Colonic mucosa (tissue), 4 donors: ENCODE measurements around the gene AGBL4. TPM values are rescaled to one million over a fixed set of nuclear protein-coding genes. Genes with fewer than 3 reads are reported as not detected.

ENCODE experiments used
- DNase-seq: peaks from one replicate; pipeline ENCODE4 v3.0.0-alpha.2; 2020
- H3K27ac ChIP-seq: fragments of 200-600 bp; one replicate; pipeline ENCODE4 v1.8.0; 2021
- H3K27me3 ChIP-seq: fragments of 200-600 bp; one replicate; pipeline ENCODE4 v1.8.0; 2021
- H3K36me3 ChIP-seq: fragments of 200-600 bp; one replicate; pipeline ENCODE4 v1.8.0; 2021
- H3K4me1 ChIP-seq: fragments of 200-600 bp; one replicate; pipeline ENCODE4 v1.8.0; 2021; ENCODE audit warnings: mild to moderate bottlenecking
- H3K4me3 ChIP-seq: fragments of 200-600 bp; one replicate; pipeline ENCODE4 v1.8.0; 2021
- H3K9ac ChIP-seq, 2 donors: one replicate each; pipeline ENCODE4 v1.7.0; 2013; ENCODE audit warnings: control low read depth in 2 of 2, low read depth in 2 of 2, low read length in 2 of 2
- H3K9me3 ChIP-seq: fragments of 200-600 bp; one replicate; pipeline ENCODE4 v1.8.0; 2021
- intact Hi-C: fragments of 100-400 bp; cut with DNase I; formaldehyde crosslinking; loops from one replicate; pipeline ENCODE4 v1.14.1; 2022
- total RNA-seq, 2 donors: library from RNA; stranded (reverse); fragmentation: NEBNext Ultra II Directional in 1 of 2; extraction: Animal tissue kit (Norgen Biotek cat#: 25700) in 1 of 2; gene quantifications; one replicate each; pipeline ENCODE4 v1.2.1, GENCODE V29; 2021
- TF ChIP-seq, protein P1 (sequence below): fragments of 200-600 bp; IDR thresholded peaks from one replicate; pipeline ENCODE4 v1.8.0; 2022; ENCODE audit warnings: antibody characterized with exemption, mild to moderate bottlenecking
- donor health status: healthy.
- donor health status: DM: no; HTN: no; CAD: no.
- donor health status: DM: no; HTN: no; CAD: no.

Gene AGBL4
- total RNA-seq, 2 donors from 2014 or later, result 0.24 to 0.30 TPM

DNA sequence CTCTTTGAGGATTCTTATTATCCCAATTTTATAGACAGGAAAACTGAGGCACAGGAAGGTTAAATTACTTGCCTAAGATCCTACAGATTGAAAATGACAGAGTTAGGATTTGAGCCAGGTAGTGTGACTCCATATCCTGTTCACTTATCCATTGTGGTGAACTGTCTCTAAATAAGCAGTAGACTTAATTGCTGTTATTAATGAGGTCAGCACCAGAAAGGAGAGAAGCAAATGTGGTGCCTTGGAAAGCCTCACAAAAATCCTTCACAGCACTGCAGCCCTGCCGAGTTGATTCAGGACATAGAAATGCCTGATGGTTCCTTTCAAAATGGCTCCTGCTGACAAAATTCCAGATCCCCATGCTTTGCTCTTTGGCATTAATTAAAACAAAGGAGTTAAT is 1053.8 kb downstream of the AGBL4 start:
- H3K27me3 ChIP-seq, result no peaks in the 10 kb centered on the region
- intact Hi-C loops, result no loop called here
- no peaks in the 10 kb centered on the region for H3K36me3 ChIP-seq
- H3K4me1 ChIP-seq, result no peaks in the 10 kb centered on the region
- no peak overlapping the region for H3K4me3 ChIP-seq
- DNase-seq, result no peak
- H3K27ac ChIP-seq, result no peak overlapping the region
- TF ChIP-seq, protein P1, sequence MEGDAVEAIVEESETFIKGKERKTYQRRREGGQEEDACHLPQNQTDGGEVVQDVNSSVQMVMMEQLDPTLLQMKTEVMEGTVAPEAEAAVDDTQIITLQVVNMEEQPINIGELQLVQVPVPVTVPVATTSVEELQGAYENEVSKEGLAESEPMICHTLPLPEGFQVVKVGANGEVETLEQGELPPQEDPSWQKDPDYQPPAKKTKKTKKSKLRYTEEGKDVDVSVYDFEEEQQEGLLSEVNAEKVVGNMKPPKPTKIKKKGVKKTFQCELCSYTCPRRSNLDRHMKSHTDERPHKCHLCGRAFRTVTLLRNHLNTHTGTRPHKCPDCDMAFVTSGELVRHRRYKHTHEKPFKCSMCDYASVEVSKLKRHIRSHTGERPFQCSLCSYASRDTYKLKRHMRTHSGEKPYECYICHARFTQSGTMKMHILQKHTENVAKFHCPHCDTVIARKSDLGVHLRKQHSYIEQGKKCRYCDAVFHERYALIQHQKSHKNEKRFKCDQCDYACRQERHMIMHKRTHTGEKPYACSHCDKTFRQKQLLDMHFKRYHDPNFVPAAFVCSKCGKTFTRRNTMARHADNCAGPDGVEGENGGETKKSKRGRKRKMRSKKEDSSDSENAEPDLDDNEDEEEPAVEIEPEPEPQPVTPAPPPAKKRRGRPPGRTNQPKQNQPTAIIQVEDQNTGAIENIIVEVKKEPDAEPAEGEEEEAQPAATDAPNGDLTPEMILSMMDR, result no peak
- no peaks in the 10 kb centered on the region for H3K9me3 ChIP-seq
- no peak overlapping the region for H3K9ac ChIP-seq

DNA sequence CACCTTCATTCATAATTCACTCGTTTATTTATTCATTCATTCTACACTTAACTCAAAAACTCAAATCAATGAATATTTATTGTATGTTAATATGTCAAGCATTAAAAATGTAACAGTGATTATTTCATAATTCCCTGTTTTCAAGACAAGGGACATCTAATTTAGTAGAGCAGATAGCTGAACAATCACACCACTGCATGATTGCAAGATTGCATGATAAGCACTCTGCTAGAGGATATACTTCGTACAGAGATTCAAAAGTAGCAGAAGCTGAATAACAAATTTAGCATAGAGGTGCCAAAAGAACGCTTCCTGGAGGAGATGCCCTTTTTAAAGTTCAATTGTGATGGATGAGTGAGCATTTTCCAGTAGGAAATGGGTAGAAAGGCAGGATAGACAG is 1056.4 kb downstream of the AGBL4 start:
- Histone ChIP-seq H3K4me1 (no peaks in the 10 kb centered on the region), H3K27me3 (no peaks in the 10 kb centered on the region), H3K4me3 (no peak overlapping the region), H3K36me3 (no peaks in the 10 kb centered on the region), H3K27ac (no peak overlapping the region), H3K9ac (no peak overlapping the region), H3K9me3 (no peaks in the 10 kb centered on the region)
- DNase-seq, result no peak
- intact Hi-C loops, result no loop called here
- TF ChIP-seq, protein P1, result no peak

DNA sequence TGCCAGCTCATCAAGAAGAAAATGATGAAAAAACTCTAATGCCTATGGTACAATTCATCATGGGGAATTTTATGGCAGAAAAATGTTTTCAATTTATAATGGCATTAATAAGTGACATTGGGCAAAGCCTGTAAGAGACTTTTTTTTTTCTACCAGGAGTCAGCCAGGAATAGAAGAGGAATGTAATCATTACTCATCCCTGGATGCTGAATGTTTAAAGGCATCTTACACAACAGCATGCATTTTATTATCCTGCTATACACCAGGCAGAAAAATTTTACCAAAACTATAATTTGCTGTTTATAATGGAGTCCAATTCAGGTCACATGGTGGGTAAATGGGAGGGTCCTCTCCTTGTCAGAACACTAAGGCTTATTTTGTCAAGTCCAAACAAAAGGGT is 1057.2 kb downstream of the AGBL4 start:
- Histone ChIP-seq H3K27ac (no peak overlapping the region), H3K4me1 (no peaks in the 10 kb centered on the region), H3K9me3 (no peaks in the 10 kb centered on the region), H3K4me3 (no peak overlapping the region), H3K9ac (no peak overlapping the region), H3K27me3 (no peaks in the 10 kb centered on the region), H3K36me3 (no peaks in the 10 kb centered on the region)
- DNase-seq, result no peak
- intact Hi-C loops, result no loop called here
- TF ChIP-seq, protein P1, result no peak

DNA sequence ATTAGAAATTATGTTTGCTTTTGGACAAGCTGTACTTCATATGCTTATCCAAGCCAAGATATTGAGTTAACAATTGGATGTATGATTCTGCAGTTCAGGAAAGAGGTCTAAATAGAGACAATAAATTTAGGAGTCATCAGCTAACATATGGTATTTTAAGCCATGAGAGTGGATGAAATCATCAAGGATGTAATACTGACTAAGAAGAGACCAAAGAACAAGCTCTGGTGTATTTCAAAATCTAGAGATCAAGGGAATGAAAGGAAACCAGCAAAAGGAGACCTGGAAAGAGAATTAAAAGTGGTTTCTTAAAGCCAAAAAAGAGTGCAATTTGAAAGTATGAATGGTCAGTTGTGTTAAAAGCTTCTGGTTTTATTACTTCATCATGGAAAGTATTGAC is 1063.4 kb downstream of the AGBL4 start:
- TF ChIP-seq, protein P1, result no peak
- no peak overlapping the region for H3K9ac ChIP-seq
- H3K36me3 ChIP-seq, result no peaks in the 10 kb centered on the region
- no peaks in the 10 kb centered on the region for H3K4me1 ChIP-seq
- no peaks in the 10 kb centered on the region for H3K9me3 ChIP-seq
- no peak for DNase-seq
- intact Hi-C loops, result no loop called here
- no peak overlapping the region for H3K4me3 ChIP-seq
- H3K27ac ChIP-seq, result no peak overlapping the region
- no peaks in the 10 kb centered on the region for H3K27me3 ChIP-seq

DNA sequence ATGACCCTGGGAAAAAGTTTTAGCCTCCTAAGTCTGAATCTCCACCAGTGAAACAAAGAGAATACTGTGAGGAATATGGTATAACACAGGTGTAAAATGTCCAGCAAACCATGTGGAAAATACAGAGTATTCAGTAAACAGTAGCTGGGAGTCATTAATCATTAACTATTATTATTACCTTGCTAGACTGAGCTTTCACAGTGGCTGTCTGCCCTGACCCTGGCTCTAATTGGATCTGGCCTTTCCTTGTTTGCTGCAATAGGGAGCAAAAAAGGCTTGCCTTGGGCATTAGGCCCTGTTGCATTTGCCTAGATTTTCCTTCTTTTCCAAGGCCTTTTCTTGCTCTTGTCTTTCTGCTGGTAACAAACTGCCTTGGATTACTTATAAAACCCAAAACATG is 1068.0 kb downstream of the AGBL4 start:
- Histone ChIP-seq H3K36me3 (no peaks in the 10 kb centered on the region), H3K9me3 (no peaks in the 10 kb centered on the region), H3K4me1 (no peaks in the 10 kb centered on the region), H3K9ac (no peak overlapping the region), H3K4me3 (no peak overlapping the region), H3K27ac (no peak overlapping the region), H3K27me3 (no peaks in the 10 kb centered on the region)
- DNase-seq, result no peak
- TF ChIP-seq, protein P1, result no peak
- intact Hi-C loops, result no loop called here

DNA sequence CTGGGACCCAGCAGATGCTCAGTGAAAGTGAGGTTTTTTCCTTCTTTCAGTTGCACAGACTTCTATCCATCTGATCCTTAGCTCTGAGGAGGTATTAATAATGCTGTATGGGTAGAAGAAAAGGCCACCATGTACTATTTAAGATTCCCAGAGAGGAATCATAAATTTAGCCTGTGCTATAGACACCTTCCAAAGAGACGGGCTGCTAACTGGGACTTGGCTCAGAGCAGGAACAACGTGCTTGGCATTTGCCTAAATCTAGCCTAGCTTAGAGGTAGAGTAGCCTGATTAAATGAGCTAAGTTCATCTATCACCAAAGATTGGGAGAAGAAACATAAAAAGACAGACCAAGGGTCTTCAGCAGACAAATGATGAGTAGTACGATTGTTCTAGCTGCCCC is 1070.1 kb downstream of the AGBL4 start:
- Histone ChIP-seq H3K9me3 (no peaks in the 10 kb centered on the region), H3K4me3 (no peak overlapping the region), H3K27me3 (no peaks in the 10 kb centered on the region), H3K4me1 (no peaks in the 10 kb centered on the region), H3K9ac (no peak overlapping the region), H3K27ac (no peak overlapping the region), H3K36me3 (no peaks in the 10 kb centered on the region)
- TF ChIP-seq, protein P1, result no peak
- no peak for DNase-seq
- intact Hi-C loops, result no loop called here
